LoVo (cell line): Measurements from ENCODE around the gene ANKH.

Source experiments
- DNase-seq: peaks from one replicate; pipeline ENCODE4 v3.0.0-alpha.2; 2016; ENCODE audit warnings: low spot score

The ANKH gene

GRCh38 chr5:14713476-14714390 is 157.8 kb downstream of the ANKH start:
- DNase-seq, result no peak

- no peak for DNase-seq
Observed at GRCh38 chr5:14712666-14713065, 158.9 kb downstream of the ANKH start.

- no peak for DNase-seq
Observed at GRCh38 chr5:14712131-14712530, 159.4 kb downstream of the ANKH start.

- no peak for DNase-seq
Observed at GRCh38 chr5:14710313-14710994, 161.1 kb downstream of the ANKH start.

- DNase-seq, result no peak
Observed at GRCh38 chr5:14708551-14708950, 163.0 kb downstream of the ANKH start.

- no peak for DNase-seq
Observed at GRCh38 chr5:14707811-14708390, 163.7 kb downstream of the ANKH start.

- DNase-seq, result no peak
Observed at GRCh38 chr5:14706615-14707021, 165.0 kb downstream of the ANKH start.

- DNase-seq, result no peak
Observed at GRCh38 chr5:14705556-14705955, 166.0 kb downstream of the ANKH start.

GRCh38 chr5:14702238-14702839 is 169.2 kb downstream of the ANKH start:
- no peak for DNase-seq

GRCh38 chr5:14701556-14701955 is 170.0 kb downstream of the ANKH start:
- DNase-seq, result no peak

- no peak for DNase-seq
Observed at GRCh38 chr5:14700478-14701436, 170.8 kb downstream of the ANKH start.

GRCh38 chr5:14699807-14700400 is 171.7 kb downstream of the ANKH start:
- DNase-seq, result no peak

GRCh38 chr5:14699159-14699558 is 172.4 kb downstream of the ANKH start:
- no peak for DNase-seq

GRCh38 chr5:14698495-14698894 is 173.1 kb downstream of the ANKH start:
- no peak for DNase-seq

- DNase-seq, result no peak
Observed at GRCh38 chr5:14696851-14697250, 174.7 kb downstream of the ANKH start.

GRCh38 chr5:14696057-14696456 is 175.5 kb downstream of the ANKH start:
- no peak for DNase-seq

- no peak for DNase-seq
Observed at GRCh38 chr5:14695152-14695551, 176.4 kb downstream of the ANKH start.

GRCh38 chr5:14693070-14693469 is 178.5 kb downstream of the ANKH start:
- no peak for DNase-seq

- no peak for DNase-seq
Observed at GRCh38 chr5:14687023-14687665, 184.4 kb downstream of the ANKH start.

- no peak for DNase-seq
Observed at GRCh38 chr5:14686517-14686916, 185.1 kb downstream of the ANKH start.
